ENCODE data around the gene SLCO3A1. TPM values are rescaled to one million over a fixed set of nuclear protein-coding genes. Genes with fewer than 3 reads are reported as not detected.

Gene SLCO3A1
- total RNA-seq, 3 donors from 2014 or later, result 8.5 to 14.1 (median 13.6) TPM

GRCh38 chr15:92184142-92184541 is 330.6 kb downstream of the SLCO3A1 start:
- no peaks in the 10 kb centered on the region for H3K27me3 ChIP-seq
- H3K9me3 ChIP-seq, result no peaks in the 10 kb centered on the region
- no peak for TF ChIP-seq POLR2AphosphoS5 (IDR thresholded peaks at IDR 0.05)
- TF ChIP-seq, protein P1, sequence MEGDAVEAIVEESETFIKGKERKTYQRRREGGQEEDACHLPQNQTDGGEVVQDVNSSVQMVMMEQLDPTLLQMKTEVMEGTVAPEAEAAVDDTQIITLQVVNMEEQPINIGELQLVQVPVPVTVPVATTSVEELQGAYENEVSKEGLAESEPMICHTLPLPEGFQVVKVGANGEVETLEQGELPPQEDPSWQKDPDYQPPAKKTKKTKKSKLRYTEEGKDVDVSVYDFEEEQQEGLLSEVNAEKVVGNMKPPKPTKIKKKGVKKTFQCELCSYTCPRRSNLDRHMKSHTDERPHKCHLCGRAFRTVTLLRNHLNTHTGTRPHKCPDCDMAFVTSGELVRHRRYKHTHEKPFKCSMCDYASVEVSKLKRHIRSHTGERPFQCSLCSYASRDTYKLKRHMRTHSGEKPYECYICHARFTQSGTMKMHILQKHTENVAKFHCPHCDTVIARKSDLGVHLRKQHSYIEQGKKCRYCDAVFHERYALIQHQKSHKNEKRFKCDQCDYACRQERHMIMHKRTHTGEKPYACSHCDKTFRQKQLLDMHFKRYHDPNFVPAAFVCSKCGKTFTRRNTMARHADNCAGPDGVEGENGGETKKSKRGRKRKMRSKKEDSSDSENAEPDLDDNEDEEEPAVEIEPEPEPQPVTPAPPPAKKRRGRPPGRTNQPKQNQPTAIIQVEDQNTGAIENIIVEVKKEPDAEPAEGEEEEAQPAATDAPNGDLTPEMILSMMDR (IDR thresholded peaks at IDR 0.05), result no peak
- no peak for TF ChIP-seq POLR2A (IDR thresholded peaks at IDR 0.05)
- DNase-seq (ENCODE audit: low spot score in 2 of 2), result no peak
- H3K36me3 ChIP-seq, result no peaks in the 10 kb centered on the region
- H3K4me1 ChIP-seq, result no peaks in the 10 kb centered on the region
- H3K27ac ChIP-seq, result no peak overlapping the region
- no peak overlapping the region for H3K4me3 ChIP-seq
- intact Hi-C loops (cut with DNase I; ENCODE audit: low total_unique reads), result no loop called here

- Histone ChIP-seq H3K27me3 (no peaks in the 10 kb centered on the region), H3K27ac (no peak overlapping the region), H3K9me3 (no peaks in the 10 kb centered on the region), H3K4me1 (no peaks in the 10 kb centered on the region), H3K36me3 (no peaks in the 10 kb centered on the region), H3K4me3 (no peak overlapping the region)
- intact Hi-C loops (cut with DNase I; ENCODE audit: low total_unique reads), result no loop called here
- DNase-seq (ENCODE audit: low spot score in 2 of 2), result no peak
- TF ChIP-seq POLR2AphosphoS5 (IDR thresholded peaks at IDR 0.05) (no peak), POLR2A (IDR thresholded peaks at IDR 0.05) (no peak)
- TF ChIP-seq, protein P1 (IDR thresholded peaks at IDR 0.05), result no peak
Observed at GRCh38 chr15:92184679-92185230, 331.2 kb downstream of the SLCO3A1 start.

GRCh38 chr15:92187975-92188374 is 334.5 kb downstream of the SLCO3A1 start:
- H3K27me3 ChIP-seq, result no peaks in the 10 kb centered on the region
- H3K27ac ChIP-seq, result no peak overlapping the region
- no peaks in the 10 kb centered on the region for H3K4me1 ChIP-seq
- intact Hi-C loops (cut with DNase I; ENCODE audit: low total_unique reads), result no loop called here
- DNase-seq (ENCODE audit: low spot score in 2 of 2), result no peak
- TF ChIP-seq POLR2A (IDR thresholded peaks at IDR 0.05), result no peak
- no peak for TF ChIP-seq POLR2AphosphoS5 (IDR thresholded peaks at IDR 0.05)
- TF ChIP-seq, protein P1 (IDR thresholded peaks at IDR 0.05), result no peak
- H3K4me3 ChIP-seq, result no peak overlapping the region
- H3K9me3 ChIP-seq, result no peaks in the 10 kb centered on the region
- no peaks in the 10 kb centered on the region for H3K36me3 ChIP-seq

GRCh38 chr15:92189166-92189565 is 335.7 kb downstream of the SLCO3A1 start:
- Histone ChIP-seq H3K36me3 (no peaks in the 10 kb centered on the region), H3K9me3 (no peaks in the 10 kb centered on the region), H3K27me3 (no peaks in the 10 kb centered on the region), H3K4me3 (no peak overlapping the region), H3K27ac (no peak overlapping the region), H3K4me1 (no peaks in the 10 kb centered on the region)
- no peak for DNase-seq (ENCODE audit: low spot score in 2 of 2)
- no peak for TF ChIP-seq POLR2A (IDR thresholded peaks at IDR 0.05)
- TF ChIP-seq POLR2AphosphoS5 (IDR thresholded peaks at IDR 0.05), result no peak
- TF ChIP-seq, protein P1 (IDR thresholded peaks at IDR 0.05), result no peak
- intact Hi-C loops (cut with DNase I; ENCODE audit: low total_unique reads), result no loop called here

DNA sequence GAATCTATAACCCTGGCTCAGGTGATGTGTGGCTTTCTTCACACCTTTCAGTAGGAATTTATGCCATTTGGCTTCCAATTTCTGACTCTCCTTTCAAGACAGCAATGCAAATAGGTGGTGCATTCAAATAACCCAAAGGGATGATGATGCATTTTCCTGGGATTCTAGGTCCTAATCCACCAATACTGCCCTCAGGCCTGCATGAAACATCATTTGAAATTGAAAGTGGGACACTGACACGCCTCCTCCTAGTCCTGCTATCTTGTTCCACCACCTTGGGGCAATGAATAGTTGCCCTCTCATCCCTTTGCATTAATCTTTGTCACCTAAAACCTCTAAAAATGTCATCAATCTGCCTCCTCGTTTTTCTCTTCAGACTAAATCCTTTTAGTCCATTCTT is 341.7 kb downstream of the SLCO3A1 start:
- H3K4me3 ChIP-seq, result no peak overlapping the region
- no peak overlapping the region for H3K27ac ChIP-seq
- no peaks in the 10 kb centered on the region for H3K9me3 ChIP-seq
- TF ChIP-seq, protein P1 (IDR thresholded peaks at IDR 0.05), result no peak
- TF ChIP-seq POLR2A (IDR thresholded peaks at IDR 0.05), result no peak
- TF ChIP-seq POLR2AphosphoS5 (IDR thresholded peaks at IDR 0.05), result no peak
- H3K4me1 ChIP-seq, result no peaks in the 10 kb centered on the region
- H3K36me3 ChIP-seq, result no peaks in the 10 kb centered on the region
- no peak for DNase-seq (ENCODE audit: low spot score in 2 of 2)
- intact Hi-C loops (cut with DNase I; ENCODE audit: low total_unique reads), result no loop called here
- no peaks in the 10 kb centered on the region for H3K27me3 ChIP-seq
